ENCODE results near the gene KRT15.

KRT15 gene

DNA sequence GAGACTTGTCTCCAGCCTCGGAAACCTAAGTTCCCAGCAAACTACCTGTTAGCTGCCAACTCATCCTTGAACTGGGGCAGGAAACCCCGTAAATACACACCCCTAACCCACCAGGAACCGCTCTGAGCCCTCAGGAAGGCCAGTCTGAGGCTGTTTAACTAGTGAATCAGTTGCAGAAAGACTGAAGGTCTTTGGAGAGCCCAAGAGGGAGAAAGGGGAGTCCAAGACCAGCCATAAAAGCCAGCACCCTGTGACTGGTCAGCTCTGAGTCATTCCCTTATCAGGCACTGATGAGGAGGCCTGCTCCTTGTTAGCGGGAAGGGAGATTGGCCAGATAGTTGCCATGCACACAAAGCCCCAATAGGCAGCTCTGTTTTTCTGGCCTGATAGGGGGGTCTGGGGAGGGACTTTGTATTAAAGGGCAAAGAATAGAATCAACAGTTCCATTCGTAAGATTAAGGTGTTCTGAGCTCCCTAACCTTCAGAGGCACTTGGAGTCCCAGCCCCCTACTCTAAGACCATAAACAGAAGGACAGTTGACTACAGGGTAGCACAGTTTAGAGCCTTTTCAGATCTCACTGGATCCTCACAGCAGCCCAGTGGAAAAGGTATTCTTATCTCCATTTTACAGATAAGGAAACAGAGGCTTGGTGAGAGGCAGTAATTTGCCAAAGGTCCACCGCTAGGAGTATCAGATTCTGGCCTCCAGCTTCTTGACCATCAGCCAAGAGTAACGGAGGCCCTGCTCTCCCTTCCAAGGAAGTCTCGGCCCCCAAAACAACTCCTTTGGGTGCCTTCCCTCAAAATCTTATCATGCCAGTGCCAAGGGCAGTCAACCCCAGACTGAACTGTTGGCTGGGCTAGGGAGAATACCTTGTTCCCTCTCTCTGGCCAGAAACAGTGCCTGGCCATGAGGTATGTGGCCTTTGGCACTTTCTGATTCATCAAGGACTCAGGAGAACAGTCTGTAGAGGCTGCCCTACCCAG is 11.7 kb upstream of the KRT15 start:
- TF ChIP-seq, protein P1, sequence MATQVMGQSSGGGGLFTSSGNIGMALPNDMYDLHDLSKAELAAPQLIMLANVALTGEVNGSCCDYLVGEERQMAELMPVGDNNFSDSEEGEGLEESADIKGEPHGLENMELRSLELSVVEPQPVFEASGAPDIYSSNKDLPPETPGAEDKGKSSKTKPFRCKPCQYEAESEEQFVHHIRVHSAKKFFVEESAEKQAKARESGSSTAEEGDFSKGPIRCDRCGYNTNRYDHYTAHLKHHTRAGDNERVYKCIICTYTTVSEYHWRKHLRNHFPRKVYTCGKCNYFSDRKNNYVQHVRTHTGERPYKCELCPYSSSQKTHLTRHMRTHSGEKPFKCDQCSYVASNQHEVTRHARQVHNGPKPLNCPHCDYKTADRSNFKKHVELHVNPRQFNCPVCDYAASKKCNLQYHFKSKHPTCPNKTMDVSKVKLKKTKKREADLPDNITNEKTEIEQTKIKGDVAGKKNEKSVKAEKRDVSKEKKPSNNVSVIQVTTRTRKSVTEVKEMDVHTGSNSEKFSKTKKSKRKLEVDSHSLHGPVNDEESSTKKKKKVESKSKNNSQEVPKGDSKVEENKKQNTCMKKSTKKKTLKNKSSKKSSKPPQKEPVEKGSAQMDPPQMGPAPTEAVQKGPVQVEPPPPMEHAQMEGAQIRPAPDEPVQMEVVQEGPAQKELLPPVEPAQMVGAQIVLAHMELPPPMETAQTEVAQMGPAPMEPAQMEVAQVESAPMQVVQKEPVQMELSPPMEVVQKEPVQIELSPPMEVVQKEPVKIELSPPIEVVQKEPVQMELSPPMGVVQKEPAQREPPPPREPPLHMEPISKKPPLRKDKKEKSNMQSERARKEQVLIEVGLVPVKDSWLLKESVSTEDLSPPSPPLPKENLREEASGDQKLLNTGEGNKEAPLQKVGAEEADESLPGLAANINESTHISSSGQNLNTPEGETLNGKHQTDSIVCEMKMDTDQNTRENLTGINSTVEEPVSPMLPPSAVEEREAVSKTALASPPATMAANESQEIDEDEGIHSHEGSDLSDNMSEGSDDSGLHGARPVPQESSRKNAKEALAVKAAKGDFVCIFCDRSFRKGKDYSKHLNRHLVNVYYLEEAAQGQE (IDR thresholded peaks at IDR 0.05; ENCODE audit: insufficient read depth in 1 of 2, low read depth in 2 of 2, low read length in 2 of 2): peak in 1 of 2 experiments; percentile 72; a peak in 2 of 4 replicates
- TF ChIP-seq TAF1 (IDR thresholded peaks at IDR 0.05; ENCODE audit: borderline replicate concordance, insufficient read depth, low read length): no peak

DNA sequence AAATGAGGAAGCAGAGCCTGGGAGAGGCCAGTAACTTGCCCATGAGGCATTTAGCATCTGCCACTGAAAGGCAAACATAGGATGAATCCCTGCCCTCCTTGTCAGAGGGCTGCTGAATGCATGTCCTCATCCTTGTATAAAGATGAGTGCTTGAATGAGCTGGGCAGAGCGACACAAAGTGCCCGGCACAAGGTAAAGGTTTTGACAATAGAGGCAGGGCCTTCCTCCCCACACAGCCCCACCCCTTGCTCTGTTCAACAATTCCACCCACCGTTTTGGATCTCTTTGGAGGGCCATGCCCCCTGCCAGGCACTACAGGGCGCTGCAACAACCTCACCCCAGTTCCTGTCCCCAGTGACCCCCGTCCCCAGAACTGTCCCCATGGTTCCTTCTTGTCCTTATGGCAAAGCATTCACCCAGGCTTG is 10.8 kb upstream of the KRT15 start:
- no peak for TF ChIP-seq TAF1 (IDR thresholded peaks at IDR 0.05; ENCODE audit: borderline replicate concordance, insufficient read depth, low read length)
- no peak for TF ChIP-seq POLR2AphosphoS5 (IDR thresholded peaks at IDR 0.05; ENCODE audit: low read depth, low read length)
- no peak for TF ChIP-seq FOXP2 (optimal IDR thresholded peaks at IDR 0.05; ENCODE audit: borderline replicate concordance, extremely low read depth, extremely low read length, insufficient read depth)
- TF ChIP-seq, protein P1 (IDR thresholded peaks at IDR 0.05; ENCODE audit: insufficient read depth in 1 of 2, low read depth in 2 of 2, low read length in 2 of 2): no peak
- no peak for TF ChIP-seq SIN3A (IDR thresholded peaks at IDR 0.05; ENCODE audit: borderline replicate concordance, insufficient read depth, low read length)

DNA sequence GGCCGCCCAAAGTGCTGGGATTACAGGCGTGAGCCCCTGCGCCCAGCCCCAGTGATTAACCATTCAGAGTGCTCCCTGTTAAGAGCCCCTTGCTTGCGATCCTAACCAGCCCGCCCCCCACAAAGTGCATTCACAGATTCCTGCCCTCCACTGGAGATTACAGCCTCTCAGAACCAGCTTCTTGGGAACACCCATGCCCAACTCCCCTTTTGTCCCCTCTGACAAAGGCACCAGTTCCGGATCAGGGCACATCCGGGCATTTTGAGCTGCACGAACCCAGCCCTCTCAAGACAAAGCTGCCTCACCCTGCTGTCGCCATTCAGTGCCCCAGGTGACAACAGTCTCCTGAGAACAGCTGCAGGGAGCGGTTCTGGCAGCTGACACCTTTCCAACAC is 10.3 kb upstream of the KRT15 start:
- TF ChIP-seq TAF1 (IDR thresholded peaks at IDR 0.05; ENCODE audit: borderline replicate concordance, insufficient read depth, low read length): no peak
- TF ChIP-seq POLR2AphosphoS5 (IDR thresholded peaks at IDR 0.05; ENCODE audit: low read depth, low read length): no peak

DNA sequence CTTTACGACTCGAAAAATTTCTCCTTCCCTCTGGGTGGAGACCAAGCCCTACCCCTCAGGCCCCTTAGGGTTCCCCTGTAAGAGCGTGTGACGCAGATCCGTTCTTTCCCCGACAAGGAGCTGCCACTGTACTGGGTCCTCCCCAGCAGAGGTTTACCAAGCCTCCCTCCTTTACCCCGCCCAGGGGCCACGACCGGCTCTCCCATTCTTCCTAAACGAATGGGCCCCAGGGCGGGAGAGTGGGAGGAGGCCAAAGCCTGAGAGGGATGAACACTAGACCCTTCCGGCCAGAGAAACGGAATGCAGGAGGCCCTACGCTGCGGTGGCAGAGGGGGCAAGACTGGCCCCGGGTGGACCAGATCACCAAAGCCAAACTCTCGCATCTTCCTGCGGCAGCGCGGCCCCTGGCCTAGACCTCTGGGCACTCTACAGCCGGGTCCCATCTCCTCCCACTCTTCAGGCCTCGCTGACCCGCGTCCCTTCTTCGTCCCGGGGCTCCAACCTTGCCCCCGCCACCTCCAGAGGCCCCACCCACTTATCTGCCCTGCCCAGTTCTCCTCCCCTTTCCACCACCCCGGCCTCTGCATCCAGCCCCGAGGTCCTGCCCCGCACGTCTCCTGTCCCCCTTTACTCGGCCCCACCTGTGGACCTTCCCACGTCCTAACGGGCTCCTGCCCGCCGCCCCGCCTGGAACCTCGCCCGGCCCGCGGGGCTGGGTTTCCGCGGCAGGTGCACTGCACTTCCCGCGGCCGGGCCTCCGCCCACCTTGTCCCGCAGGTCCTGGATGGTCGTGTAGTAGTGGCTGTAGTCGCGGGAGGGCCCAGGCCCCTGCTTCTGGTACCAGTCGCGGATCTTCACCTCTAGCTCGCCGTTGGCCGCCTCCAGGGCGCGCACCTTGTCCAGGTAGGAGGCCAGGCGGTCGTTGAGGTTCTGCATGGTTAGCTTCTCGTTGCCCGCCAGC is 8.7 kb upstream of the KRT15 start:
- TF ChIP-seq POLR2AphosphoS5 (IDR thresholded peaks at IDR 0.05; ENCODE audit: low read depth, low read length) (no peak), SIN3A (IDR thresholded peaks at IDR 0.05; ENCODE audit: borderline replicate concordance, insufficient read depth, low read length) (no peak), TAF1 (IDR thresholded peaks at IDR 0.05; ENCODE audit: borderline replicate concordance, insufficient read depth, low read length) (no peak), FOXP2 (optimal IDR thresholded peaks at IDR 0.05; ENCODE audit: borderline replicate concordance, extremely low read depth, extremely low read length, insufficient read depth) (no peak)
- TF ChIP-seq, protein P1 (IDR thresholded peaks at IDR 0.05; ENCODE audit: insufficient read depth in 1 of 2, low read depth in 2 of 2, low read length in 2 of 2): no peak

DNA sequence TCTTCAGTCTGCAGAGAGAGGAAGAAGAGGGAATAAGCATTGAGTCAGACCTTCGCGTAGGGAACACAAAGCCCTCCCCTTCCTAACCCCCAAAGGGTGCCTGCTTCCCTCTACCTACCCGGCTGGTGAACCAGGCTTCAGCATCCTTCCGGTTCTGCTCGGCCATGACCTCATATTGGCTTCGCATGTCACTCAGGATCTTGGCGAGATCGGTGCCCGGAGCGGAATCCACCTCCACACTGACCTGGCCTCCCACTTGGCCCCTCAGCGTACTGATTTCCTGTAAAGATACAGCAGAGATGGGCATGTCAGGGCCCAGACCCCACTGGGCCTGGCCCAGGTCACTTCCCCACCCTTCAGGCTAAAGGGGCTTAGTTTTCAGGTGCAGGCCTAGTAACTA is 5.6 kb upstream of the KRT15 start:
- TF ChIP-seq, protein P1 (IDR thresholded peaks at IDR 0.05; ENCODE audit: insufficient read depth in 1 of 2, low read depth in 2 of 2, low read length in 2 of 2): no peak
- TF ChIP-seq SIN3A (IDR thresholded peaks at IDR 0.05; ENCODE audit: borderline replicate concordance, insufficient read depth, low read length) (no peak), FOXP2 (optimal IDR thresholded peaks at IDR 0.05; ENCODE audit: borderline replicate concordance, extremely low read depth, extremely low read length, insufficient read depth) (no peak), POLR2AphosphoS5 (IDR thresholded peaks at IDR 0.05; ENCODE audit: low read depth, low read length) (no peak), TAF1 (IDR thresholded peaks at IDR 0.05; ENCODE audit: borderline replicate concordance, insufficient read depth, low read length) (no peak)

Measured in PFSK-1 (cell line).